ENCODE measurements around the gene KIAA0040.
A peak's percentile ranks its signal among the peaks of the same experiment; 100 is the strongest.

KIAA0040 gene

GRCh38 chr1:175171036-175171913 lies 21.3 kb downstream of the KIAA0040 start:
- DNase-seq (ENCODE audit: low read depth in 2 of 2) = no peak

GRCh38 chr1:175169286-175170018 lies 23.1 kb downstream of the KIAA0040 start:
- DNase-seq (ENCODE audit: low read depth in 2 of 2) = no peak

- no peak for DNase-seq (ENCODE audit: low read depth in 2 of 2)
Observed at GRCh38 chr1:175168782-175169181, 23.8 kb downstream of the KIAA0040 start.

GRCh38 chr1:175167861-175168260 lies 24.7 kb downstream of the KIAA0040 start:
- DNase-seq (ENCODE audit: low read depth in 2 of 2) = no peak

GRCh38 chr1:175166746-175167145 lies 25.8 kb downstream of the KIAA0040 start:
- no peak for DNase-seq (ENCODE audit: low read depth in 2 of 2)

- no peak for DNase-seq (ENCODE audit: low read depth in 2 of 2)
Observed at GRCh38 chr1:175164751-175165150, 27.8 kb downstream of the KIAA0040 start.

- no peak for DNase-seq (ENCODE audit: low read depth in 2 of 2)
Observed at GRCh38 chr1:175163702-175164101, 28.9 kb downstream of the KIAA0040 start.

GRCh38 chr1:175162955-175163354 lies 29.6 kb downstream of the KIAA0040 start:
- DNase-seq (ENCODE audit: low read depth in 2 of 2) = no peak

- no peak for DNase-seq (ENCODE audit: low read depth in 2 of 2)
Observed at GRCh38 chr1:175158170-175158591, 34.4 kb downstream of the KIAA0040 start.

- DNase-seq (ENCODE audit: low read depth in 2 of 2) = no peak
Observed at GRCh38 chr1:175157200-175157599, 35.4 kb downstream of the KIAA0040 start.

GRCh38 chr1:175155936-175156335 lies 36.6 kb downstream of the KIAA0040 start:
- DNase-seq (ENCODE audit: low read depth in 2 of 2) = no peak

- no peak for DNase-seq (ENCODE audit: low read depth in 2 of 2)
Observed at GRCh38 chr1:175155473-175155856, 37.1 kb downstream of the KIAA0040 start.

- peak; percentile 48 to 70 for DNase-seq (ENCODE audit: low read depth in 2 of 2)
Observed at GRCh38 chr1:175154629-175155472, 37.7 kb downstream of the KIAA0040 start.

- DNase-seq (ENCODE audit: low read depth in 2 of 2) = peak; percentile 48 to 59
Observed at GRCh38 chr1:175152006-175152652, 40.4 kb downstream of the KIAA0040 start.

GRCh38 chr1:175150596-175151319 lies 41.8 kb downstream of the KIAA0040 start:
- DNase-seq (ENCODE audit: low read depth in 2 of 2) = no peak

GRCh38 chr1:175148068-175148467 lies 44.5 kb downstream of the KIAA0040 start:
- no peak for DNase-seq (ENCODE audit: low read depth in 2 of 2)

GRCh38 chr1:175147569-175147968 lies 45.0 kb downstream of the KIAA0040 start:
- no peak for DNase-seq (ENCODE audit: low read depth in 2 of 2)

GRCh38 chr1:175146529-175147213 lies 45.9 kb downstream of the KIAA0040 start:
- peak; percentile 41 to 72 for DNase-seq (ENCODE audit: low read depth in 2 of 2)

- DNase-seq (ENCODE audit: low read depth in 2 of 2) = no peak
Observed at GRCh38 chr1:175145899-175146528, 46.6 kb downstream of the KIAA0040 start.

- DNase-seq (ENCODE audit: low read depth in 2 of 2) = no peak
Observed at GRCh38 chr1:175138579-175138978, 54.0 kb downstream of the KIAA0040 start.
